Measurements from ENCODE around the gene EMILIN2.
A peak's percentile ranks its signal among the peaks of the same experiment; 100 is the strongest.
"Not testable (repeated sequence)": the region's sequence is repeated elsewhere in the genome, so short reads cannot be mapped to it uniquely, and the experiment has no call there.

Gene EMILIN2

GRCh38 chr18:2847317-2848246, 776 bp downstream of the EMILIN2 start:
- DNase-seq, result peak; percentile 8

- no peak for DNase-seq
Observed at GRCh38 chr18:2848247-2849246, 1.7 kb downstream of the EMILIN2 start.

GRCh38 chr18:2850816-2851215, 4.0 kb downstream of the EMILIN2 start:
- no peak for DNase-seq

GRCh38 chr18:2851771-2852170, 5.0 kb downstream of the EMILIN2 start:
- DNase-seq, result no peak

GRCh38 chr18:2852460-2852859, 5.7 kb downstream of the EMILIN2 start:
- DNase-seq, result not testable (repeated sequence)

GRCh38 chr18:2853173-2853925, 6.5 kb downstream of the EMILIN2 start:
- no peak for DNase-seq

- DNase-seq, result no peak
Observed at GRCh38 chr18:2853926-2854664, 7.3 kb downstream of the EMILIN2 start.

GRCh38 chr18:2854875-2855274, 8.1 kb downstream of the EMILIN2 start:
- no peak for DNase-seq

GRCh38 chr18:2855560-2856350, 8.9 kb downstream of the EMILIN2 start:
- no peak for DNase-seq

GRCh38 chr18:2856547-2857170, 9.9 kb downstream of the EMILIN2 start:
- DNase-seq, result no peak

GRCh38 chr18:2857491-2858131, 10.8 kb downstream of the EMILIN2 start:
- no peak for DNase-seq

- DNase-seq, result not testable (repeated sequence)
Observed at GRCh38 chr18:2860397-2860796, 13.6 kb downstream of the EMILIN2 start.

GRCh38 chr18:2863997-2864396, 17.2 kb downstream of the EMILIN2 start:
- not testable (repeated sequence) for DNase-seq

- not testable (repeated sequence) for DNase-seq
Observed at GRCh38 chr18:2866465-2866864, 19.7 kb downstream of the EMILIN2 start.

- no peak for DNase-seq
Observed at GRCh38 chr18:2869207-2869606, 22.4 kb downstream of the EMILIN2 start.

GRCh38 chr18:2871111-2871720, 24.4 kb downstream of the EMILIN2 start:
- DNase-seq, result no peak

- no peak for DNase-seq
Observed at GRCh38 chr18:2872095-2872494, 25.3 kb downstream of the EMILIN2 start.

GRCh38 chr18:2874765-2875164, 28.0 kb downstream of the EMILIN2 start:
- DNase-seq, result no peak

- no peak for DNase-seq
Observed at GRCh38 chr18:2878656-2879330, 32.0 kb downstream of the EMILIN2 start.

Measured in activated CD4-positive, alpha-beta T cell treated with anti-CD3 and anti-CD28 coated beads, Interleukin-2, amount 50 U/mL, for 1 hour (primary cell).